HUES64 (cell line): ENCODE measurements around the gene CD22.

Source experiments
- H3K27ac ChIP-seq: 2 replicates; pipeline ENCODE4 v1.7.0; 2013; ENCODE audit warnings: low read depth, low read length, inconsistent platforms
- H3K27me3 ChIP-seq: 2 replicates; pipeline ENCODE4 v1.6.1; 2013; ENCODE audit warnings: mild to moderate bottlenecking, low read length; ENCODE audit not compliant: insufficient read depth
- H3K36me3 ChIP-seq: 2 replicates; pipeline ENCODE4 v1.6.1; 2013; ENCODE audit warnings: mild to moderate bottlenecking, low read length; ENCODE audit not compliant: insufficient read depth
- H3K4me1 ChIP-seq: 2 replicates; pipeline ENCODE4 v1.6.1; 2013; ENCODE audit warnings: mild to moderate bottlenecking, low read length, moderate library complexity; ENCODE audit not compliant: insufficient read depth
- H3K4me3 ChIP-seq: 2 replicates; pipeline ENCODE4 v1.5.1; 2013; ENCODE audit warnings: mild to moderate bottlenecking, low read length, moderate library complexity
- H3K9ac ChIP-seq: 2 replicates; pipeline ENCODE4 v1.6.1; 2013; ENCODE audit warnings: mild to moderate bottlenecking, low read depth, low read length
- H3K9me3 ChIP-seq: 2 replicates; pipeline ENCODE4 v1.6.1; 2013; ENCODE audit warnings: low read depth, low read length; ENCODE audit not compliant: insufficient read depth
- WGBS: fragments of 150-250, 120-280 bp; methylation state at CpG from one replicate; pipeline ENCODE4 v1.1.7; 2013; ENCODE audit warnings: missing lambda C conversion rate; 5-methylcytosine and 5-hydroxymethylcytosine counted together

CD22 gene

DNA sequence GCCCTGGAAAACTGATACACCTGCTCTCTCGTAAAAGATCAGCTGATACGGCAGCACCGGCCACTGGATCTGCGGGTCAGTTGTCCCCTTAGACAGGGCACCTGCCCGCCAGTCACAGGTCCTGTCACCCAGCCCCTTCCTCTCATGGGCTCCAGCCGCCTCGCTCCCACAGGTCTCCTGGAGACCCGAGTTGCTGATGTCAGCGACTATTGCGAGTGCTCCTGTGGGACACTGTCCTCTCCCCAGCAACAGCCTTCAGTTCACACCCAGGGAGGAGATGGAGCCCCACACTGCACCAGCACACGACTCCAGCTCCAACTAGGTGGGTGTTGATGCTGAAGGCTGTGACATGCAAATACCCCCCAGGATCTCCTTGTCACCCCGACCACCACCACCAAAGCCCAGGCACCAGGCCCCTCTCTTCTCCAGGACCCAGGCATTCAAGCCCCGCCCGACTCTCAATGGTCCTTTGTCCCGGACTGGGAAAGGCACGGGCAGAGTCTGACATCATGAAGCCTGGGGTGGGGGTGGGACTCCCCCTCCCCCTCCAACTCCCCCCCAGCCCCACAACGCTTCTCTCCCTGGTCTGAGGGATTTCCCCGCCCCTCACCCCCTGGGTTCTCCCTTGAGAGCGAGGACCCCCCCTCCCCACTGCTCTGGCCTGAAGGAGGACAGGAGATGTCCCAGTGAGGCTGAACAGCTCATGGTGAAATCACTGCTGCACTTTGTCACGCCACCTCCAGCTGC lies 38.4 kb upstream of the CD22 start:
- H3K27me3 ChIP-seq = no peaks in the 10 kb centered on the region
- H3K4me1 ChIP-seq = peaks cover 6% of the 10 kb centered on the region; the same call in 1 of the 2 replicates
- no peaks in the 10 kb centered on the region for H3K9me3 ChIP-seq
- H3K27ac ChIP-seq = no peak overlapping the region
- no peaks in the 10 kb centered on the region for H3K36me3 ChIP-seq
- no peak overlapping the region for H3K9ac ChIP-seq
- H3K4me3 ChIP-seq = no peak overlapping the region
- 84% methylated on average over 16 of the region's 20 CpGs for WGBS

GRCh38 chr19:35291259-35291658 lies 37.7 kb upstream of the CD22 start:
- Histone ChIP-seq H3K9me3 (no peaks in the 10 kb centered on the region), H3K27me3 (no peaks in the 10 kb centered on the region), H3K4me1 (peaks cover 6% of the 10 kb centered on the region; the same call in 1 of the 2 replicates), H3K36me3 (no peaks in the 10 kb centered on the region), H3K27ac (no peak overlapping the region), H3K9ac (no peak overlapping the region), H3K4me3 (no peak overlapping the region)
- WGBS = 83% methylated on average over 6 of the region's 6 CpGs

- H3K4me1 ChIP-seq = peaks cover 6% of the 10 kb centered on the region; the same call in 1 of the 2 replicates
- H3K9ac ChIP-seq = no peak within 1 kb of the TSS
- WGBS = 86% methylated on average over 12 of the region's 12 CpGs
- H3K9me3 ChIP-seq = no peaks in the 10 kb centered on the region
- no peak within 1 kb of the TSS for H3K4me3 ChIP-seq
- no peak within 1 kb of the TSS for H3K27ac ChIP-seq
- no peaks in the 10 kb centered on the region for H3K27me3 ChIP-seq
- H3K36me3 ChIP-seq = no peaks in the 10 kb centered on the region
Observed at GRCh38 chr19:35291916-35292315, 37.1 kb upstream of the CD22 start, which contains the start of gene MAG. Gene MAG (plus strand): TSS chr19:35292161. CDS start chr19:35295409, 3,248 bp downstream.

DNA sequence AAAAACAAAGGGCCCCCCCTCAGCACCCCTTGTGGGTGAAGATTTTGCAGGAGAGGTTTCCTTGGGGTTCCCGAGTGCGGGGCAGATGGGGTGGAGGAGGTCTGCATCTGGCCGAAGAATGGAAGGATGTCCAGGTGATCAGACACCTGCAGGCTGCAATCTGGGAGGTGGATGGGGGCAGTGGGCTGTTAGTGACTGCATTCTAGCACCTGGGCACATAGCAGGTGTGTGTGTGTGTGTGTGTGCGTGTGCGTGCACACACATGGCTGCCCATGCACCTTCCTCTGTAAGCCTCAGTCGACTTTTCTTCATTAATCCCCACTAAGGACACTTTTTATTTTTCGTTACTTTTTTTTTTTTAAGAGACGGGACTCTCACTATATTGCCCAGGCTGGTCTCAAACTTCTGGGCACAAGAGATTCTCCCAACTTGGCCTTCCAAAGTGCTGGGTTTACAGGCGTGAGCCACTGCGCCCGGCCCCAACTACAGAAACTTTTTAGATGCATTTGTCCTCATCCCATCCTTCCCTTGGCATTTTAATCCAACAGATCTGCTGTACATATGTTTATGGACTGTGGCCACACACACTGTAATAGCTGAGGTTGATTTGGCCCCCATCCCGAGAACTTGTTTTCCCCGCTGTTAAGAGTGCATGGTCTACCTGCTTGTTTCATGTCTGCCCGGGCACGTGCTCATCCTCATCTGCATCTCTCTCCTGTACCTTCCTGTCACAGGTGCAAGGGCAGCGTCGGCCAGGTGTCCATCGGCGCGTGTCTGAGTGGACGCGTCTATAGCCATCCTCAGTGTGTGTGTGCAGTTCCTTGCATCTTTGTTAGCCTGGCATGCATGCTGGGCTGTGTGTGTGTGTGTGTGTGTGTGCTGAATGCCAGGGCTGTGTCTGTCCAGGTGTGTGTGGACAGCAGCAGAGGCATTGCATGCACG lies 36.3 kb upstream of the CD22 start:
- Histone ChIP-seq H3K27me3 (no peaks in the 10 kb centered on the region), H3K4me3 (no peak overlapping the region), H3K9me3 (no peaks in the 10 kb centered on the region), H3K27ac (no peak overlapping the region), H3K36me3 (no peaks in the 10 kb centered on the region), H3K9ac (no peak overlapping the region), H3K4me1 (peaks cover 6% of the 10 kb centered on the region; the same call in 1 of the 2 replicates)
- WGBS = 88% methylated on average over 23 of the region's 23 CpGs

DNA sequence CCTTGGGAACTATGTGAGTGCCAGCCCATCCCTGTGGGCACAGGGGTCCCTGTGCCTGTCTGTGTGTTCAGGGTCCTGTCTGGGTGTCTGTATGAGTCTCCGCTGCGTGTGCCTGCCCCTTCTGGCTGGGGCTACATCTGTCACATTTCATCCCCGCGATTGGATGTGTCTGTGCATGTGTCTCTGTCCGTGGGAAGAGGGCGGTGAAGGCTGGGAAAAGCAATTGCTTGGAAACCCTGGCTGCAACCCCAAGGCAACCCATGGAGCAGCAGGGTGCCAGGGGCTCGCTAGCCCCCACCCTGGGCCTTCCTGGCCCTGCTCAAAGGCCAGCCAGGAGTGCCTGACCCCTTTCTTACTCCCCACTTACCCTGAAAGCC lies 35.6 kb upstream of the CD22 start:
- Histone ChIP-seq H3K36me3 (no peaks in the 10 kb centered on the region), H3K4me1 (peaks cover 6% of the 10 kb centered on the region; the same call in 1 of the 2 replicates), H3K4me3 (no peak overlapping the region), H3K27me3 (no peaks in the 10 kb centered on the region), H3K9ac (no peak overlapping the region), H3K9me3 (no peaks in the 10 kb centered on the region), H3K27ac (no peak overlapping the region)
- whole genome bisulfite sequencing = 80% methylated on average over 7 of the region's 7 CpGs

DNA sequence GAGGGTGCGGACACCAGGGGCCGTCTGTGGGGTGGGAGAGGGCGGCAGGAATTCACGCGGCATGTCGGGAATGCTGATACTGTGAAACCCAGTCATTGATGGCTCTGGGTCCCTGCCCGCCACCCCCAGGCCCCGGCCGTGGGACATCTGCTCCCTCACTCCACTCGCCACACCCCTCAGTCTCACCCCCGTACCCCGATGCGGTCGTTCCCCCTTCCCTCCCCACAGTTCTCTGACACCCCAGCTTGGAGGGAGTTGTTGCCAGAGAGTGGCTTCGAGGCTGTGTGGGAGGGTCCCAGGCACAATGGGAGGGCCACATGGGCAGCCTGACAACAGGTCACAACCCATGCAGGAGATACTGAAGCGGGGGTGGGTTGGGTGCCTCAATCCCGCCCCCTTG lies 35.2 kb upstream of the CD22 start:
- Histone ChIP-seq H3K4me1 (peaks cover 6% of the 10 kb centered on the region; the same call in 1 of the 2 replicates), H3K27me3 (no peaks in the 10 kb centered on the region)
- 79% methylated on average over 17 of the region's 17 CpGs for WGBS

DNA sequence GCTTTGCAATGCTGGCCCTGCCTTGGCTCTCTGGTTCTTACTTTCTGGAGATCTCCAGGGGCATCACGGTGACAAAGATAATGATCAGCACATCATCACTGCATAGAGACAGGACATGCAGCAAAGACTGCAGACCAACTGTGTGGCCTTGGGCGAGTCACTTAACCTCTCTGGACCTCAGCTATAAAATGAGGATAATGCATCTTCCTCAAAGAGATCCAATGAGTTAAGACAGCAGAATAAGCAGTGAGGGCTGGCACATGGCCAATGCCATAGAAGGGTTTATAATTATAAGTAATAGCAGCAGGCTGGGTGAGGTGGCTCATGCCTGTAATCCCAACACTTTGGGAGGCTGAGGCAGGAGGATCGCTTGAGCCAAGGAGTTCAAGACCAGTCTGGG lies 34.7 kb upstream of the CD22 start:
- Histone ChIP-seq H3K36me3 (no peaks in the 10 kb centered on the region), H3K9ac (no peak overlapping the region), H3K9me3 (no peaks in the 10 kb centered on the region), H3K4me3 (no peak overlapping the region), H3K27ac (no peak overlapping the region), H3K4me1 (peaks cover 6% of the 10 kb centered on the region; the same call in 1 of the 2 replicates), H3K27me3 (no peaks in the 10 kb centered on the region)
- 90% methylated on average over 3 of the region's 3 CpGs for WGBS

More for the DNA sequence above, 35.2 kb upstream of the CD22 start:
- Histone ChIP-seq H3K9ac (no peak overlapping the region), H3K27ac (no peak overlapping the region), H3K4me3 (no peak overlapping the region), H3K9me3 (no peaks in the 10 kb centered on the region), H3K36me3 (no peaks in the 10 kb centered on the region)

- WGBS = 84% methylated on average over 24 of the region's 25 CpGs
- no peaks in the 10 kb centered on the region for H3K27me3 ChIP-seq
- H3K9me3 ChIP-seq = no peaks in the 10 kb centered on the region
- no peak overlapping the region for H3K27ac ChIP-seq
- no peaks in the 10 kb centered on the region for H3K36me3 ChIP-seq
- H3K9ac ChIP-seq = no peak overlapping the region
- H3K4me1 ChIP-seq = peaks cover 6% of the 10 kb centered on the region; the same call in 1 of the 2 replicates
- no peak overlapping the region for H3K4me3 ChIP-seq
Observed at GRCh38 chr19:35294859-35295791, 33.9 kb upstream of the CD22 start.

- H3K9me3 ChIP-seq = no peaks in the 10 kb centered on the region
- H3K27me3 ChIP-seq = no peaks in the 10 kb centered on the region
- peaks cover 6% of the 10 kb centered on the region; the same call in 1 of the 2 replicates for H3K4me1 ChIP-seq
- H3K27ac ChIP-seq = no peak overlapping the region
- 68% methylated on average over 24 of the region's 24 CpGs for WGBS
- H3K36me3 ChIP-seq = no peaks in the 10 kb centered on the region
- H3K9ac ChIP-seq = no peak overlapping the region
- H3K4me3 ChIP-seq = no peak overlapping the region
Observed at GRCh38 chr19:35295792-35296462, 33.1 kb upstream of the CD22 start.
